ENCODE measurements around the gene OSMR. TPM values are rescaled to one million over a fixed set of nuclear protein-coding genes. Genes with fewer than 3 reads are reported as not detected.

Gene OSMR
- total and polyA plus RNA-seq, 2 experiments from 2014 or later: 1.5 to 2.6 TPM

DNA sequence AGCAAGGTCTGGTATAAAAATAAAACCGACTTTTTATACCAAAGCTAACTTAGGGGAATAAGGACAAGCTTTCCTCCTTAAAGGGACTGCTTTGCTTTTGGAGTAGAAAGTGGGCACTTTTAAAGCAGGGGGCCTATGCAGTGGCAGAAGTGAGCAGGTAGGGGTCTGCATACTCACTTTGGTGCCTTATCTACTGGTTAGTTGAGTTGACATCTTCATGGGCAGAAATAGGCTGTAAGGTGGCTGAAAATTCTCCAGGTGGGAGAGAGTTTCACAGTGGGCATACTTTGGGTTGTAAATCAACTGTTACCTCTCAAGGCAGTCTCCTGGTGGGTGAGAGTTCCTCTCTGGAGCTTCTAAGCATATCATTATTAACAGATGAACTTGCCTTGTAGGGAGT is 24.8 kb downstream of the OSMR start (continued):
- TF ChIP-seq, protein P1, sequence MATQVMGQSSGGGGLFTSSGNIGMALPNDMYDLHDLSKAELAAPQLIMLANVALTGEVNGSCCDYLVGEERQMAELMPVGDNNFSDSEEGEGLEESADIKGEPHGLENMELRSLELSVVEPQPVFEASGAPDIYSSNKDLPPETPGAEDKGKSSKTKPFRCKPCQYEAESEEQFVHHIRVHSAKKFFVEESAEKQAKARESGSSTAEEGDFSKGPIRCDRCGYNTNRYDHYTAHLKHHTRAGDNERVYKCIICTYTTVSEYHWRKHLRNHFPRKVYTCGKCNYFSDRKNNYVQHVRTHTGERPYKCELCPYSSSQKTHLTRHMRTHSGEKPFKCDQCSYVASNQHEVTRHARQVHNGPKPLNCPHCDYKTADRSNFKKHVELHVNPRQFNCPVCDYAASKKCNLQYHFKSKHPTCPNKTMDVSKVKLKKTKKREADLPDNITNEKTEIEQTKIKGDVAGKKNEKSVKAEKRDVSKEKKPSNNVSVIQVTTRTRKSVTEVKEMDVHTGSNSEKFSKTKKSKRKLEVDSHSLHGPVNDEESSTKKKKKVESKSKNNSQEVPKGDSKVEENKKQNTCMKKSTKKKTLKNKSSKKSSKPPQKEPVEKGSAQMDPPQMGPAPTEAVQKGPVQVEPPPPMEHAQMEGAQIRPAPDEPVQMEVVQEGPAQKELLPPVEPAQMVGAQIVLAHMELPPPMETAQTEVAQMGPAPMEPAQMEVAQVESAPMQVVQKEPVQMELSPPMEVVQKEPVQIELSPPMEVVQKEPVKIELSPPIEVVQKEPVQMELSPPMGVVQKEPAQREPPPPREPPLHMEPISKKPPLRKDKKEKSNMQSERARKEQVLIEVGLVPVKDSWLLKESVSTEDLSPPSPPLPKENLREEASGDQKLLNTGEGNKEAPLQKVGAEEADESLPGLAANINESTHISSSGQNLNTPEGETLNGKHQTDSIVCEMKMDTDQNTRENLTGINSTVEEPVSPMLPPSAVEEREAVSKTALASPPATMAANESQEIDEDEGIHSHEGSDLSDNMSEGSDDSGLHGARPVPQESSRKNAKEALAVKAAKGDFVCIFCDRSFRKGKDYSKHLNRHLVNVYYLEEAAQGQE (IDR thresholded peaks at IDR 0.05; ENCODE audit: unreplicated experiment): no peak
- TF ChIP-seq JUNB (IDR thresholded peaks at IDR 0.05; ENCODE audit: unreplicated experiment): no peak
- no peak for TF ChIP-seq EZH2phosphoT487 (IDR thresholded peaks at IDR 0.05; ENCODE audit: unreplicated experiment)
- TF ChIP-seq CREB1 (CRISPR knock-in tag; IDR thresholded peaks at IDR 0.05; ENCODE audit: low read depth): no peak
- TF ChIP-seq, protein P2, sequence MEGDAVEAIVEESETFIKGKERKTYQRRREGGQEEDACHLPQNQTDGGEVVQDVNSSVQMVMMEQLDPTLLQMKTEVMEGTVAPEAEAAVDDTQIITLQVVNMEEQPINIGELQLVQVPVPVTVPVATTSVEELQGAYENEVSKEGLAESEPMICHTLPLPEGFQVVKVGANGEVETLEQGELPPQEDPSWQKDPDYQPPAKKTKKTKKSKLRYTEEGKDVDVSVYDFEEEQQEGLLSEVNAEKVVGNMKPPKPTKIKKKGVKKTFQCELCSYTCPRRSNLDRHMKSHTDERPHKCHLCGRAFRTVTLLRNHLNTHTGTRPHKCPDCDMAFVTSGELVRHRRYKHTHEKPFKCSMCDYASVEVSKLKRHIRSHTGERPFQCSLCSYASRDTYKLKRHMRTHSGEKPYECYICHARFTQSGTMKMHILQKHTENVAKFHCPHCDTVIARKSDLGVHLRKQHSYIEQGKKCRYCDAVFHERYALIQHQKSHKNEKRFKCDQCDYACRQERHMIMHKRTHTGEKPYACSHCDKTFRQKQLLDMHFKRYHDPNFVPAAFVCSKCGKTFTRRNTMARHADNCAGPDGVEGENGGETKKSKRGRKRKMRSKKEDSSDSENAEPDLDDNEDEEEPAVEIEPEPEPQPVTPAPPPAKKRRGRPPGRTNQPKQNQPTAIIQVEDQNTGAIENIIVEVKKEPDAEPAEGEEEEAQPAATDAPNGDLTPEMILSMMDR (conservative IDR thresholded peaks at IDR 0.05; ENCODE audit: low read depth in 2 of 2): no peak
- TF ChIP-seq, protein P3, sequence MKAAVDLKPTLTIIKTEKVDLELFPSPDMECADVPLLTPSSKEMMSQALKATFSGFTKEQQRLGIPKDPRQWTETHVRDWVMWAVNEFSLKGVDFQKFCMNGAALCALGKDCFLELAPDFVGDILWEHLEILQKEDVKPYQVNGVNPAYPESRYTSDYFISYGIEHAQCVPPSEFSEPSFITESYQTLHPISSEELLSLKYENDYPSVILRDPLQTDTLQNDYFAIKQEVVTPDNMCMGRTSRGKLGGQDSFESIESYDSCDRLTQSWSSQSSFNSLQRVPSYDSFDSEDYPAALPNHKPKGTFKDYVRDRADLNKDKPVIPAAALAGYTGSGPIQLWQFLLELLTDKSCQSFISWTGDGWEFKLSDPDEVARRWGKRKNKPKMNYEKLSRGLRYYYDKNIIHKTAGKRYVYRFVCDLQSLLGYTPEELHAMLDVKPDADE (IDR thresholded peaks at IDR 0.05): no peak
- no peak for TF ChIP-seq POLR2AphosphoS5 (IDR thresholded peaks at IDR 0.05; ENCODE audit: low read depth)
- no peak for TF ChIP-seq ZNF331 (CRISPR knock-in tag; IDR thresholded peaks at IDR 0.05; ENCODE audit: low read depth)

DNA sequence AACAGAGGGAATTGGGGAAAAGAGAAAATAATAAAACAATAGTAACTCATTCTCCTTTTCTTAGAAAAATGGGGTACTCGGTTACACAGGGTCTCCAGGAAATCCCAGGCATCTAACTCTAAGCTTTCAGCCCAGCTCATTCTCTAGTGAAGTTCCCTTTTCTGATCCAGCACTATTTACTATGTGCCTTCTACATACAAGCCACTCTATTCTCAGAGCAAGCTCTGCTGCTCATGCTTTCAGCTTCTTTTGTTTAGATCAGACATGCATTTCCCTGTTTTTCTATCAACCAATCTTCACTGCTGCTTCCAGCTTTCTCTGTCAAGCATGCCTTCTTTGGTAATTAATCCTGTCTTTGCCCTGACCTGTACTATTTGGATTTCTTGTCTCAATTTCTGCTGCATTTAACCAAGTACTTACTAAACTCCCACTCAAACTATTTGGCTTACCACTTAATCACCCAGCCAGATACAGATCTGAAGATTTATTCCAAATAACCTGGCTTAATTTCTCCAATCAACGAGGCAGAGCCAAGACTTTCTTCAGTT is 25.3 kb downstream of the OSMR start:
- ATAC-seq: peak; percentile 24; the same call in 2 of the 3 replicates
- no peaks in the 10 kb centered on the region for H3K79me2 ChIP-seq (replicated peaks; ENCODE audit: insufficient read depth)
- TF ChIP-seq, protein P2 (conservative IDR thresholded peaks at IDR 0.05; ENCODE audit: low read depth in 2 of 2): no peak
- no peak for TF ChIP-seq ZNF331 (CRISPR knock-in tag; IDR thresholded peaks at IDR 0.05; ENCODE audit: low read depth)
- TF ChIP-seq, protein P4, sequence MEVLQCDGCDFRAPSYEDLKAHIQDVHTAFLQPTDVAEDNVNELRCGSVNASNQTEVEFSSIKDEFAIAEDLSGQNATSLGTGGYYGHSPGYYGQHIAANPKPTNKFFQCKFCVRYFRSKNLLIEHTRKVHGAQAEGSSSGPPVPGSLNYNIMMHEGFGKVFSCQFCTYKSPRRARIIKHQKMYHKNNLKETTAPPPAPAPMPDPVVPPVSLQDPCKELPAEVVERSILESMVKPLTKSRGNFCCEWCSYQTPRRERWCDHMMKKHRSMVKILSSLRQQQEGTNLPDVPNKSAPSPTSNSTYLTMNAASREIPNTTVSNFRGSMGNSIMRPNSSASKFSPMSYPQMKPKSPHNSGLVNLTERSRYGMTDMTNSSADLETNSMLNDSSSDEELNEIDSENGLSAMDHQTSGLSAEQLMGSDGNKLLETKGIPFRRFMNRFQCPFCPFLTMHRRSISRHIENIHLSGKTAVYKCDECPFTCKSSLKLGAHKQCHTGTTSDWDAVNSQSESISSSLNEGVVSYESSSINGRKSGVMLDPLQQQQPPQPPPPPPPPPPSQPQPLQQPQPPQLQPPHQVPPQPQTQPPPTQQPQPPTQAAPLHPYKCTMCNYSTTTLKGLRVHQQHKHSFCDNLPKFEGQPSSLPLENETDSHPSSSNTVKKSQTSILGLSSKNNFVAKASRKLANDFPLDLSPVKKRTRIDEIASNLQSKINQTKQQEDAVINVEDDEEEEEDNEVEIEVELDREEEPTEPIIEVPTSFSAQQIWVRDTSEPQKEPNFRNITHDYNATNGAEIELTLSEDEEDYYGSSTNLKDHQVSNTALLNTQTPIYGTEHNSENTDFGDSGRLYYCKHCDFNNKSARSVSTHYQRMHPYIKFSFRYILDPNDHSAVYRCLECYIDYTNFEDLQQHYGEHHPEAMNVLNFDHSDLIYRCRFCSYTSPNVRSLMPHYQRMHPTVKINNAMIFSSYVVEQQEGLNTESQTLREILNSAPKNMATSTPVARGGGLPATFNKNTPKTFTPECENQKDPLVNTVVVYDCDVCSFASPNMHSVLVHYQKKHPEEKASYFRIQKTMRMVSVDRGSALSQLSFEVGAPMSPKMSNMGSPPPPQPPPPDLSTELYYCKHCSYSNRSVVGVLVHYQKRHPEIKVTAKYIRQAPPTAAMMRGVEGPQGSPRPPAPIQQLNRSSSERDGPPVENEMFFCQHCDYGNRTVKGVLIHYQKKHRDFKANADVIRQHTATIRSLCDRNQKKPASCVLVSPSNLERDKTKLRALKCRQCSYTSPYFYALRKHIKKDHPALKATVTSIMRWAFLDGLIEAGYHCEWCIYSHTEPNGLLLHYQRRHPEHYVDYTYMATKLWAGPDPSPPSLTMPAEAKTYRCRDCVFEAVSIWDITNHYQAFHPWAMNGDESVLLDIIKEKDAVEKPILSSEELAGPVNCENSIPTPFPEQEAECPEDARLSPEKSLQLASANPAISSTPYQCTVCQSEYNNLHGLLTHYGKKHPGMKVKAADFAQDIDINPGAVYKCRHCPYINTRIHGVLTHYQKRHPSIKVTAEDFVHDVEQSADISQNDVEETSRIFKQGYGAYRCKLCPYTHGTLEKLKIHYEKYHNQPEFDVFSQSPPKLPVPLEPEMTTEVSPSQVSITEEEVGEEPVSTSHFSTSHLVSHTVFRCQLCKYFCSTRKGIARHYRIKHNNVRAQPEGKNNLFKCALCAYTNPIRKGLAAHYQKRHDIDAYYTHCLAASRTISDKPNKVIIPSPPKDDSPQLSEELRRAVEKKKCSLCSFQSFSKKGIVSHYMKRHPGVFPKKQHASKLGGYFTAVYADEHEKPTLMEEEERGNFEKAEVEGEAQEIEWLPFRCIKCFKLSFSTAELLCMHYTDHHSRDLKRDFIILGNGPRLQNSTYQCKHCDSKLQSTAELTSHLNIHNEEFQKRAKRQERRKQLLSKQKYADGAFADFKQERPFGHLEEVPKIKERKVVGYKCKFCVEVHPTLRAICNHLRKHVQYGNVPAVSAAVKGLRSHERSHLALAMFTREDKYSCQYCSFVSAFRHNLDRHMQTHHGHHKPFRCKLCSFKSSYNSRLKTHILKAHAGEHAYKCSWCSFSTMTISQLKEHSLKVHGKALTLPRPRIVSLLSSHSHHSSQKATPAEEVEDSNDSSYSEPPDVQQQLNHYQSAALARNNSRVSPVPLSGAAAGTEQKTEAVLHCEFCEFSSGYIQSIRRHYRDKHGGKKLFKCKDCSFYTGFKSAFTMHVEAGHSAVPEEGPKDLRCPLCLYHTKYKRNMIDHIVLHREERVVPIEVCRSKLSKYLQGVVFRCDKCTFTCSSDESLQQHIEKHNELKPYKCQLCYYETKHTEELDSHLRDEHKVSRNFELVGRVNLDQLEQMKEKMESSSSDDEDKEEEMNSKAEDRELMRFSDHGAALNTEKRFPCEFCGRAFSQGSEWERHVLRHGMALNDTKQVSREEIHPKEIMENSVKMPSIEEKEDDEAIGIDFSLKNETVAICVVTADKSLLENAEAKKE (CRISPR knock-in tag; IDR thresholded peaks at IDR 0.05): no peak

More for the DNA sequence above, 25.3 kb downstream of the OSMR start:
- Histone ChIP-seq H3K9me2 (ENCODE audit: insufficient read depth) (no peaks in the 10 kb centered on the region), H3F3A (replicated peaks; ENCODE audit: low read depth) (no peaks in the 10 kb centered on the region), H3K4me2 (no peak overlapping the region), H3K4me1 (ENCODE audit: insufficient read depth) (peaks cover 12% of the 10 kb centered on the region), H3K36me3 (ENCODE audit: insufficient read depth) (no peaks in the 10 kb centered on the region), H4K20me1 (replicated peaks; ENCODE audit: insufficient read depth) (no peaks in the 10 kb centered on the region), H2AFZ (peak overlapping the region; percentile 47; the same call in 1 of the 2 replicates), H3K27me3 (ENCODE audit: insufficient read depth) (no peaks in the 10 kb centered on the region), H3K4me3 (no peak overlapping the region), H3K27ac (ENCODE audit: low read depth) (no peak overlapping the region)
- H3K9me3 Mint-ChIP-seq: no peaks in the 10 kb centered on the region
- no peak for DNase-seq (ENCODE audit: low spot score)
- peak overlapping the region; percentile 33 for H3K27ac Mint-ChIP-seq
- H3K36me3 Mint-ChIP-seq (ENCODE audit: low read depth): no peaks in the 10 kb centered on the region
- H3K4me3 Mint-ChIP-seq: no peak overlapping the region
- no peaks in the 10 kb centered on the region for H3K27me3 Mint-ChIP-seq (ENCODE audit: insufficient read depth, low read depth, poor library complexity)
- peaks cover 14% of the 10 kb centered on the region for H3K4me1 Mint-ChIP-seq

Data from GM23338 (cell line).